HepG2 (cell line): ENCODE results near the gene FBXL20. TPM values are rescaled to one million over a fixed set of nuclear protein-coding genes. Genes with fewer than 3 reads are reported as not detected.

Source experiments
- ATAC-seq: fragments of 200-7000 bp; cut with Tn5 transposase; 3 replicates; pipeline ENCODE4 v1.9.1; 2020; ENCODE audit warnings: mild to moderate bottlenecking, moderate library complexity
- BruUV-seq: library from RNA; stranded (reverse); fragments of 400-500 nt; replicated peaks from 2 replicates; lab custom pipeline; 2021; lab: Mats Ljungman, UMichigan
- CTCF ChIA-PET: fragments of 300-600 bp; formaldehyde crosslinking; extraction: SDS; loops from one replicate; lab custom pipeline; 2021; ENCODE audit warnings: low total read pairs, inconsistent platforms, low intra/inter-chr PET ratio; lab: Yijun Ruan, JAX
- POLR2A ChIA-PET: fragments of 350-600 bp; sonication (Branson Sonifier 250); formaldehyde crosslinking; loops from one replicate; lab custom pipeline; 2020; ENCODE audit warnings: antibody characterized with exemption, inconsistent platforms; lab: Yijun Ruan, JAX
- DNase-seq: peaks from one replicate; pipeline ENCODE4 v3.0.0-alpha.2; 2015; ENCODE audit warnings: low spot score
- FAIRE-seq: peaks from 3 replicates; lab custom pipeline; 2011; peaks lifted over from hg19 to GRCh38; lab: Jason Lieb, UNC
- H2AFZ ChIP-seq: one replicate; pipeline ENCODE4 v1.6.1; 2011; ENCODE audit warnings: low read length, inconsistent platforms
- H3K27ac ChIP-seq: fragments of 300-600 bp; 3 replicates; pipeline ENCODE4 v1.8.0; 2011; ENCODE audit warnings: mixed run types, mild to moderate bottlenecking, mixed read lengths, low read length, inconsistent platforms; ENCODE audit not compliant: insufficient read depth; ENCODE audit errors: extremely low read length
- H3K27me3 ChIP-seq, 2 experiments: fragments of 200-600 bp in 1 of 2; 2 replicates in 1 of 2; 3 replicates in 1 of 2; pipeline versions ENCODE4 v1.6.0 to v1.8.0; 2011; ENCODE audit warnings: low read length in 2 of 2, mild to moderate bottlenecking in 2 of 2, moderate library complexity in 2 of 2, inconsistent platforms in 1 of 2; ENCODE audit not compliant: insufficient read depth in 2 of 2, control insufficient read depth in 1 of 2
- H3K36me3 ChIP-seq, 2 experiments: fragments of 200-600 bp in 1 of 2; replicated peaks in 1 of 2; 2 replicates in 1 of 2; 3 replicates in 1 of 2; pipeline versions ENCODE4 v1.5.1 to v1.8.0; 2011; ENCODE audit warnings: low read length in 2 of 2, inconsistent platforms in 1 of 2; ENCODE audit not compliant: insufficient read depth in 2 of 2, control insufficient read depth in 1 of 2
- H3K4me1 ChIP-seq: 2 replicates; pipeline ENCODE4 v1.5.1; 2012; ENCODE audit warnings: low read length, inconsistent platforms; ENCODE audit not compliant: insufficient read depth
- H3K4me2 ChIP-seq: 2 replicates; pipeline ENCODE4 v1.6.0; 2011; ENCODE audit warnings: low read depth, low read length, inconsistent platforms
- H3K4me3 ChIP-seq, 3 experiments: fragments of 200-600 bp in 1 of 3; sonication (generic), shearing (Covaris generic) in 1 of 3; replicated peaks in 1 of 3; 2 replicates each; pipeline ENCODE4 v1.5.1; 2011 to 2016; ENCODE audit warnings: low read length in 3 of 3, inconsistent platforms in 2 of 3, low read depth in 2 of 3, mild to moderate bottlenecking in 2 of 3, control low read depth in 1 of 3, mixed read lengths in 1 of 3; ENCODE audit not compliant: insufficient read depth in 1 of 3
- H3K79me2 ChIP-seq: one replicate; pipeline ENCODE4 v1.6.1; 2011; ENCODE audit warnings: low read length, inconsistent platforms; ENCODE audit not compliant: insufficient read depth
- H3K9ac ChIP-seq: 2 replicates; pipeline ENCODE4 v1.6.0; 2011; ENCODE audit warnings: mild to moderate bottlenecking, low read depth, low read length, inconsistent platforms; ENCODE audit not compliant: insufficient read depth
- H3K9me3 ChIP-seq: 2 replicates; pipeline ENCODE4 v1.5.1; 2012; ENCODE audit warnings: mild to moderate bottlenecking, low read length
- H4K20me1 ChIP-seq: 2 replicates; pipeline ENCODE4 v1.6.0; 2011; ENCODE audit warnings: inconsistent platforms, mild to moderate bottlenecking, low read length, moderate library complexity; ENCODE audit not compliant: insufficient read depth
- AHDC1 ChIP-seq: sonication (generic); formaldehyde crosslinking; IDR thresholded peaks from 2 replicates; pipeline ENCODE4 v1.5.1; 2020; ENCODE audit warnings: mild to moderate bottlenecking, missing genetic modification reagents, borderline replicate concordance
- ETV6 ChIP-seq: sonication (generic); formaldehyde crosslinking; conservative IDR thresholded peaks from 2 replicates; pipeline ENCODE4 v1.4.0; 2020; ENCODE audit warnings: missing genetic modification reagents
- HOXA5 ChIP-seq: sonication (generic); formaldehyde crosslinking; IDR thresholded peaks from 2 replicates; pipeline ENCODE4 v1.4.0; 2020; ENCODE audit warnings: missing genetic modification reagents
- MBD4 ChIP-seq: IDR thresholded peaks from 2 replicates; pipeline ENCODE4 v1.6.1; 2012; ENCODE audit warnings: low read length, inconsistent platforms, borderline replicate concordance
- WGBS: methylation state at CpG from one replicate; pipeline ENCODE4 v1.1.6; 2017; ENCODE audit warnings: low lambda C conversion rate; 5-methylcytosine and 5-hydroxymethylcytosine counted together
- in situ Hi-C: cut with HindIII; loops from 2 replicates; pipeline ENCODE4 v1.10.0; 2017; ENCODE audit warnings: low pct_unique_long_range_greater_than_20kb; ENCODE audit not compliant: extremely low pct_ligation_motif_present
- intact Hi-C: fragments of 100-400 bp; cut with micrococcal nuclease; formaldehyde crosslinking; loops from one replicate; pipeline ENCODE4 v1.10.0; 2022; ENCODE audit not compliant: unreplicated experiment
- polyA plus RNA-seq, 8 experiments: library from polyadenylated mRNA; depleted of rRNA in 3 of 8; stranded (reverse) in 7 of 8; unstranded in 1 of 8; fragments of >200 nt; fragmentation: Illumina TruSeq in 4 of 8; extraction: Trizol in 4 of 8; gene quantifications; 2 replicates each; pipeline versions ENCODE4 v1.2.1 to v1.2.3, GENCODE V29; 2011 to 2016; ENCODE audit warnings: low read depth in 4 of 8, missing spikeins in 1 of 8, mixed read lengths in 1 of 8; ENCODE audit not compliant: insufficient read depth in 1 of 8
- total RNA-seq, 5 experiments: library from RNA; depleted of rRNA; stranded (reverse); fragments of >200 nt; fragmentation: Illumina TruSeq; extraction: Trizol; gene quantifications; 2 replicates each; pipeline ENCODE4 v1.2.3, GENCODE V29; 2016; ENCODE audit warnings: low read depth in 1 of 5
- TF ChIP-seq, protein P1 (sequence below): sonication (generic); formaldehyde crosslinking; IDR thresholded peaks from 2 replicates; pipeline ENCODE4 v1.8.0; 2022; ENCODE audit warnings: missing genetic modification reagents, mild to moderate bottlenecking, moderate library complexity, borderline replicate concordance

FBXL20 gene
- total and polyA plus RNA-seq, 2 of the 13 experiments (the other 11 are each of a cell fraction or from before 2014, with no cell fraction given) = 10.2 to 10.3 TPM

GRCh38 chr17:39219647-39220154 is 181.7 kb downstream of the FBXL20 start:
- ChIA-PET CTCF (no interaction called here), POLR2A (no interaction called here)
- no TSS peak for BruUV-seq
- in situ Hi-C loops (no loop called here), intact Hi-C loops (no loop called here)
- FAIRE-seq = no peak
- no peak overlapping the region for H3K9ac ChIP-seq
- H3K27me3 ChIP-seq = peaks cover 21 to 81% of the 10 kb centered on the region in 2 experiments
- no peaks in the 10 kb centered on the region for H3K79me2 ChIP-seq
- ATAC-seq = no peak
- H3K4me2 ChIP-seq = no peak overlapping the region
- H3K36me3 ChIP-seq = no peaks in the 10 kb centered on the region
- DNase-seq = no peak
- H3K4me3 ChIP-seq = no peak overlapping the region
- H3K4me1 ChIP-seq = no peaks in the 10 kb centered on the region
- no peaks in the 10 kb centered on the region for H3K9me3 ChIP-seq
- TF ChIP-seq ETV6 = no peak
- TF ChIP-seq HOXA5 (CRISPR knock-in tag) = no peak
- no peak for TF ChIP-seq AHDC1 (CRISPR knock-in tag)
- no peak for TF ChIP-seq MBD4
- TF ChIP-seq, protein P1, sequence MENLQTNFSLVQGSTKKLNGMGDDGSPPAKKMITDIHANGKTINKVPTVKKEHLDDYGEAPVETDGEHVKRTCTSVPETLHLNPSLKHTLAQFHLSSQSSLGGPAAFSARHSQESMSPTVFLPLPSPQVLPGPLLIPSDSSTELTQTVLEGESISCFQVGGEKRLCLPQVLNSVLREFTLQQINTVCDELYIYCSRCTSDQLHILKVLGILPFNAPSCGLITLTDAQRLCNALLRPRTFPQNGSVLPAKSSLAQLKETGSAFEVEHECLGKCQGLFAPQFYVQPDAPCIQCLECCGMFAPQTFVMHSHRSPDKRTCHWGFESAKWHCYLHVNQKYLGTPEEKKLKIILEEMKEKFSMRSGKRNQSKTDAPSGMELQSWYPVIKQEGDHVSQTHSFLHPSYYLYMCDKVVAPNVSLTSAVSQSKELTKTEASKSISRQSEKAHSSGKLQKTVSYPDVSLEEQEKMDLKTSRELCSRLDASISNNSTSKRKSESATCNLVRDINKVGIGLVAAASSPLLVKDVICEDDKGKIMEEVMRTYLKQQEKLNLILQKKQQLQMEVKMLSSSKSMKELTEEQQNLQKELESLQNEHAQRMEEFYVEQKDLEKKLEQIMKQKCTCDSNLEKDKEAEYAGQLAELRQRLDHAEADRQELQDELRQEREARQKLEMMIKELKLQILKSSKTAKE (CRISPR knock-in tag) = no peak
- no peak overlapping the region for H2AFZ ChIP-seq
- 25% methylated on average over 7 of the region's 8 CpGs for WGBS
- no peaks in the 10 kb centered on the region for H4K20me1 ChIP-seq
- H3K27ac ChIP-seq = no peak overlapping the region
